ENCODE data around the gene MRPS22.

MRPS22 gene

GRCh38 chr3:139343895-139344856 lies at the start of gene MRPS22:
Gene MRPS22 (plus strand): TSS chr3:139344020. CDS start chr3:139344027, 7 bp downstream.
- peak; percentile 96 for DNase-seq (ENCODE audit: low spot score)

GRCh38 chr3:139295040-139295439 lies 48.8 kb upstream of the MRPS22 start:
- no peak for DNase-seq (ENCODE audit: low spot score)

- no peak for DNase-seq (ENCODE audit: low spot score)
Measured at GRCh38 chr3:139296141-139296718, 47.6 kb upstream of the MRPS22 start.

- DNase-seq (ENCODE audit: low spot score), result no peak
Measured at GRCh38 chr3:139297588-139298311, 46.1 kb upstream of the MRPS22 start.

- DNase-seq (ENCODE audit: low spot score), result no peak
Measured at GRCh38 chr3:139299261-139300132, 44.3 kb upstream of the MRPS22 start.

- DNase-seq (ENCODE audit: low spot score), result no peak
Measured at GRCh38 chr3:139300416-139300815, 43.4 kb upstream of the MRPS22 start.

- no peak for DNase-seq (ENCODE audit: low spot score)
Measured at GRCh38 chr3:139301183-139301582, 42.6 kb upstream of the MRPS22 start.

GRCh38 chr3:139301654-139302053 lies 42.2 kb upstream of the MRPS22 start:
- no peak for DNase-seq (ENCODE audit: low spot score)

- DNase-seq (ENCODE audit: low spot score), result peak; percentile 97
Measured at GRCh38 chr3:139302084-139302800, 41.6 kb upstream of the MRPS22 start.

GRCh38 chr3:139302801-139303113 lies 41.1 kb upstream of the MRPS22 start:
- DNase-seq (ENCODE audit: low spot score), result no peak

- DNase-seq (ENCODE audit: low spot score), result no peak
Measured at GRCh38 chr3:139303216-139303615, 40.6 kb upstream of the MRPS22 start.

GRCh38 chr3:139304383-139304782 lies 39.4 kb upstream of the MRPS22 start:
- no peak for DNase-seq (ENCODE audit: low spot score)

GRCh38 chr3:139306078-139306477 lies 37.7 kb upstream of the MRPS22 start:
- no peak for DNase-seq (ENCODE audit: low spot score)

- no peak for DNase-seq (ENCODE audit: low spot score)
Measured at GRCh38 chr3:139307072-139307491, 36.7 kb upstream of the MRPS22 start.

- DNase-seq (ENCODE audit: low spot score), result no peak
Measured at GRCh38 chr3:139307601-139308555, 35.9 kb upstream of the MRPS22 start.

- no peak for DNase-seq (ENCODE audit: low spot score)
Measured at GRCh38 chr3:139308560-139308959, 35.3 kb upstream of the MRPS22 start.

- DNase-seq (ENCODE audit: low spot score), result no peak
Measured at GRCh38 chr3:139309061-139309591, 34.7 kb upstream of the MRPS22 start.

GRCh38 chr3:139309880-139310279 lies 33.9 kb upstream of the MRPS22 start:
- peak; percentile 43 for DNase-seq (ENCODE audit: low spot score)

- DNase-seq (ENCODE audit: low spot score), result peak; percentile 92
Measured at GRCh38 chr3:139310474-139310933, 33.3 kb upstream of the MRPS22 start.

GRCh38 chr3:139311557-139311956 lies 32.3 kb upstream of the MRPS22 start:
- DNase-seq (ENCODE audit: low spot score), result no peak

Data from AG08395 (cell line).